COLO829 (cell line): Measurements from ENCODE around the gene RBKS.

ENCODE experiments used
- DNase-seq: peaks from one replicate; pipeline ENCODE4 v3.0.0; 2012; ENCODE audit warnings: low spot score

The RBKS gene

GRCh38 chr2:27734305-27734704 lies 155.9 kb downstream of the RBKS start:
- no peak for DNase-seq
